OCI-LY1 (cell line): ENCODE measurements around the gene FYTTD1.

Experiments used
- CTCF ChIP-seq: fragments of 200-600 bp; sonication (generic), shearing (Covaris generic); IDR thresholded peaks from 2 replicates; pipeline ENCODE4 v1.5.1; 2017; ENCODE audit warnings: mild to moderate bottlenecking, antibody characterized with exemption, low read length, moderate library complexity, mixed read lengths
- EZH2 ChIP-seq: fragments of 200-600 bp; sonication (generic), shearing (Covaris generic); IDR thresholded peaks from 2 replicates; pipeline ENCODE4 v1.8.0; 2017; ENCODE audit warnings: borderline replicate concordance, mixed run types, mild to moderate bottlenecking, antibody characterized with exemption, low read length, moderate library complexity, mixed read lengths

GRCh38 chr3:197775317-197775716 is 25.6 kb downstream of the FYTTD1 start:
- no peak for TF ChIP-seq CTCF
- TF ChIP-seq EZH2: no peak
